ENCODE measurements around the gene TCHH. TPM values are rescaled to one million over a fixed set of nuclear protein-coding genes. Genes with fewer than 3 reads are reported as not detected.

Gene TCHH
- under 0.01 TPM in 2 replicates for total RNA-seq

GRCh38 chr1:152115344-152115743 lies at the start of gene TCHH:
TCHH (minus strand) TSS chr1:152115444; CDS start chr1:152114080, 1,364 bp downstream.

GRCh38 chr1:152159144-152159543 lies 43.9 kb upstream of the TCHH start, which contains the start of gene RPTN:
RPTN (minus strand) TSS chr1:152159228; CDS start chr1:152157889, 1,339 bp downstream.

GRCh38 chr1:152089014-152089674 lies 26.1 kb downstream of the TCHH start, which contains the start of gene TCHHL1:
TCHHL1 (minus strand) TSS chr1:152089064; CDS start chr1:152088143, 921 bp downstream.

Small RNA genes lying within 50 kb of the gene (small RNA-seq; reads per million reads assigned to genes)
- gene SPTLC1P4 = not detected

Other genes starting within 250 kb of the TCHH start
- gene THEM4, start 205.9 kb downstream of the TCHH start, total RNA-seq = 11.4 and 13.1 TPM in 2 replicates
- gene S100A10, start 121.6 kb downstream of the TCHH start, total RNA-seq = 147 and 245 TPM in 2 replicates
- gene S100A11, start 78.4 kb downstream of the TCHH start, total RNA-seq = 192 and 236 TPM in 2 replicates
- gene TCHHL1, start 26.4 kb downstream of the TCHH start, total RNA-seq = not detected in 2 replicates
- gene RPTN, start 43.8 kb upstream of the TCHH start, total RNA-seq = not detected in 2 replicates
- not detected in 2 replicates for gene HRNR, start 108.7 kb upstream of the TCHH start, total RNA-seq
- not detected in 2 replicates for gene FLG, start 209.8 kb upstream of the TCHH start, total RNA-seq
- not detected in 2 replicates for gene FLG2, start 244.6 kb upstream of the TCHH start, total RNA-seq

All from subcutaneous preadipocyte (primary cell).